NCI-H2081 (cell line): ENCODE data around the gene ASMTL.
"Not testable (repeated sequence)": the region's sequence is repeated elsewhere in the genome, so short reads cannot be mapped to it uniquely, and the experiment has no call there.

Experiments
- DNase-seq, 2 experiments: peaks; one replicate each; lab custom pipeline; 2025; lab: John Stamatoyannopoulos, UW

ASMTL gene

DNA sequence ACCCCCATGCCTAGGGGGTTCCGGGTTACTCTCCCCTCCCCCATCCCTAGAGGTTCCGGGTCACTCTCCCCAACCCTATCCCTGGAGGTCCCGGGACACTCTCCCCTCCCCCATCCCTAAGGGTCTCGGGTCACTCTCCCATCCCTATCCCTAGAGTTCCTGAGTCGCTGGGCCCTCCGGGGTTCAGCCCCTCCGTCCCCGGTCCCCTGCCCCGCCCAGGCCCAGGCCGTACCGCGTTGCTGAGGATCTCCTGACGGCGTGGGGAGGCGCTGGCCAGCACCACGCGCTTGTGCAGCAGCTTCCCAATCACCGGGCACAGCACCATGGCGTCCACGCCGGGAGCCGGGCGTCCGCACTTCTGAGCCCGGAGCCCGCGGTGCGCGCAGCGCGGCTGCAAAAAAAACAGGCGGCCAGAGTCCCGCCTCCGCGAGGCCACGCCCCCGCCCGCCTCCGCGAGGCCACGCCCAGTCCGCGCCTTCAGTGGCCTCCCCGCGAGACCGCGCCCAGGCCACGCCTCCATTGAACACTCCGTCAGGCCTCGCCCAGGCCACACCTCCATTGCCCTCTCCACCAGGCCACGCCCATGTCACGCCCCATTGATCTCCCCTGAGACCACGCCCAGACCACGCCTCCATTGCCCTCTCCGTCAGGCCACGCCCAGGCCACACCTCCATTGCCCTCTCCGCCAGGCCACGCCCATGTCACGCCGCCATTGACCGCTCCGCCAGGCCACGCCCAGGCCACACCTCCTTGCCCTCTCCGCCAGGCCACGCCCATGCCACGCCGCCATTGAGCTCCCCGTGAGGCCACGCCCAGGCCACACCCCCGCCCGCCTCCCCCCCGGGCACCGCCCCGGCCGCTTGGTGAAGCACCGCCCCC lies at the start of gene ASMTL:
Gene ASMTL (minus strand): TSS at position 394 of the 879 bp plus-strand sequence. CDS start 69 bp downstream, at position 325.
- no peak for DNase-seq

GRCh38 chrX:1502241-1502640 lies 49.5 kb upstream of the ASMTL start:
- no peak for DNase-seq

GRCh38 chrX:1500701-1501624 lies 48.3 kb upstream of the ASMTL start:
- DNase-seq, result no peak

DNA sequence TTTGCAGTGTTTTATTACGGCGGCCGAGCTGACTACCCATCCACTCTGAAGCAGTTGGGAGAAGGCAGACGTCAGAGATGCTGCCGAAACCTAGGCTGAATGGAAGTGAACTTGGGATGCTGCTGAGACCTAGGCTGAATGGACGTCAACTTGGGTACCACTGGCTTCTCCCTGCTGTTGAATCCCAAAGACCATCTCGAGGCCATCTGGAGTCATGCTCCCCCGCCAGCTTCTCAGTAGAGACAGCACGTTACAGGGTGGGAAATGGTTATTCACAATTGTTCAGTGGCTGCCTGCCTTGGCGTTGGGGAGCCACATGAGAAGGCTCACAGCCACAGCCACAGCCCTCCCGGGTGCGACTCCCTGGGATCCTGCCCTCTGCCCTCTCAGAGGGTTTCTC lies 43.4 kb upstream of the ASMTL start:
- DNase-seq, result no peak

GRCh38 chrX:1493877-1494510 lies 41.3 kb upstream of the ASMTL start:
- DNase-seq, result no peak

DNA sequence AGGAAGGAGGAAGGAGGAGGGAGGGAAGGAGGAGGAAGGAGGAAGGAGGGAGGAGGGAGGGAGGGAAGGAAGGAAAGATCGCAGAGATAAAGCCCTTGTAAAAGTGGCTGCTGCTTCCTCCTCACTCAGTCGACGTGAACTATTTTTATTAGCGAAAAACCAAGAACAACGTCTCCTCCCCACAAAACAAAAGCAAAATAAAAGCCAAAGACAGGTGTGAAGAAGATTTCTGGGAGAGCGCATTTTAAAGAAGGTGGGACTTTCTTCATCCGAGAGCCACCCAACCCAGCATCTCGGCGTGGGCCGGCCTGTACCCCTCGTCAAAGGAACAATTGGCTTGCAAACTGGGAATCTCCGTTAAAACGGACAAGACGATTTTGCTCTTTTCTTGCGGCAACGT lies 40.7 kb upstream of the ASMTL start:
- DNase-seq, result no peak

DNA sequence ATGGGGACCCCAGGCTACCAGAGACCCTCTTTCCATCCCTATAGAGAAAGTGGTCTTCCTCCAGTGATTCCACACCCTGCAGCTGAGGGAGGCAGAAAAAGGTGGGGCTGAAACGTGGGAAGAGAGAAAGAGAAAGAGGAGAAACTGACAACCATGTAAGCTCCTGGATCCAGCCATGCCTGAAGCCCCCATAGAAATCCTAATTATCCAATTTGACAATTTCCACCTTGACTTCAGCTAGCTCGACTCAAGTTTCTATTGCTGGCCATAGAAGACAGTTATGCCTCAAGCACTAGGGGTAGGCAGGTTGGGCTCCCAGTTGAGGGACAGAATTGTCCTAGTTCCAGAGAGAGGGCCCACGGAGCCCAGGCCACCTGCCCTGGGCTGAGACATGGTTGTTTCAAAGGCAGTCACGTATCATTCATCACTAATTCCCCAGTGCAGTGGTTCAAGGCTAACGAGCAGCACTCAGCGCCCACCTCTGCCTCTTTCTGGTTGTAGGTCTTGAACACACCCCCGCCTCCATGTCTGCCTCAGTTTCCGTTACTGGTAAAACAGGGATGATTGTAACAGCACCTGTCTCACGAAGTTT lies 39.8 kb upstream of the ASMTL start:
- no peak for DNase-seq

GRCh38 chrX:1491851-1492349 lies 39.2 kb upstream of the ASMTL start:
- DNase-seq, result no peak

DNA sequence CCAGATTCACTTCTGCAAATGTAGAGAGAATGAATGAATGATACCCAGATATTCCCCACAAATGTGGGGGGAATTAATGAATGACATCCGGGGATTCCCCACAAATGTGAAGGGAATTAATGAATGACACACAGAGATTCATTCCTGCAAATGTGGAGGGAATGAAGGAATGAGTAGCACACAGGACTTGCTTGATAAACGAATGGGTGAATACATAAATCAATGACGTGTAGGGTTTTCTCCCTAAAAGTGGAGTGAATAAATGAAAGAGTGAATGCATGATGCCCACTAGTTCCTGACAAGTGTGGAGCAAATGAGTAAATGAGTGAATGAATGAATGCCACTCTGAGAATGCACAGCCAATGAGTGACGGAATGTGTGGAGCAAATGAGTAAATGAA lies 38.5 kb upstream of the ASMTL start:
- not testable (repeated sequence) for DNase-seq

DNA sequence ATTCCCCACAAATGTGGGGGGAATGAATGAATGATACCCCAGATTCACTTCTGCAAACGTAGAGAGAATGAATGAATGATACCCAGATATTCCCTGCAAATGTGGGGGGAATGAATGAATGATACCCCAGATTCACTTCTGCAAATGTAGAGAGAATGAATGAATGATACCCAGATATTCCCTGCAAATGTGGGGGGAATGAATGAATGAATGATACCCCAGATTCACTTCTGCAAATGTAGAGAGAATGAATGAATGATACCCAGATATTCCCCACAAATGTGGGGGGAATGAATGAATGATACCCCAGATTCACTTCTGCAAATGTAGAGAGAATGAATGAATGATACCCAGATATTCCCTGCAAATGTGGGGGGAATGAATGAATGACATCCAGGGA lies 38.0 kb upstream of the ASMTL start:
- not testable (repeated sequence) for DNase-seq

DNA sequence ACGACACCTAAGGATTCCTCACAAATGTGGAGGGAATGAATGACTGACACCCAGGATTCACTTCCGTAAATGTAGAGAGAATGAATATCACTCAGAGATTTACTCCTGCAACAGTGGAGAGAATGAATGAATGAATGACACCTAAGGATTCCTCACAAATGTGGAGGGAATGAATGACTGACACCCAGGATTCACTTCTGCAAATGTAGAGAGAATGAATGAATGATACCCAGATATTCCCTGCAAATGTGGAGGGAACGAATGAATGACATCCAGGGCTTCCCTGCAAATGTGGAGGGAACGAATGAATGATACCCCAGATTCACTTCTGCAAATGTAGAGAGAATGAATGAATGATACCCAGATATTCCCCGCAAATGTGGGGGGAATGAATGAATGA lies 36.6 kb upstream of the ASMTL start:
- DNase-seq, result not testable (repeated sequence)

- DNase-seq, result no peak
Measured at GRCh38 chrX:1488745-1489144, 36.0 kb upstream of the ASMTL start.

DNA sequence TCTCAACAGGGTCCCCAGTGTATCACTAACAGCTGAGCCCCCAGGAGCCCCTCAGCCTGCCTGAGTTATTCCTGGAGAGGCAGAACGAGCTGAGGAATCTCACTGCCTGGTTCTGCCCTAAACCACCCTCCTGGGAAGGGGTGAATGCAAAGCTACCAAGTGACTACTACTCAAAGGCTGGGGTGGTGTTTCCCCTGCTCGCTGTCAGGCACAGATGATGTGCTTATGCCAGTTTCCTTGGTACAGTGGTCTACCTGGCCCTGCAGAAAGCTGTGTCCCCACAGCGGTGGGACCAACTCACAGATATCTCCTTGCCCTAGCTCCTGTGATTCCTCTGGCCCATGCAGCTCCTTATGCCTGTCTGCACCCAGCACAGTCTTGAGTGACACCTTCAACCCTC lies 35.4 kb upstream of the ASMTL start:
- no peak for DNase-seq

DNA sequence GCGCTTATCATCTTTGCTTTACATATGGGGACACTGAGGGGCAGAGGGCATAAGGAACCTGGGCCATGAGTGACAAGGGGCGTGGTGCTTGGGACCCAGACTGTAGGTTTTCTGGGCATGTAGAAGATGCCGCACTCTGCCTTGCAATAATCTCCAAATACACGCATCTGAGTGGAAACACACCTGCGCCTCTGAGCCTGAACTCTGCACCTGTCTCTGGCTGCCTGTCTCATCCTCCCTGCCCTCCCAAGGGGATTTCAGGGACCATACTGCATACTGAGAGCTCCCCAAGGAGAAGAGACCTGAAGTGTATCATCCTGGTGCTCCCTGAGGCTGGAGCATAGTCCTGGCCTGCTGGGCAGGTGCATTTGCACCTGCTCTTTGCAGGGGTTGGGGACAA lies 34.7 kb upstream of the ASMTL start:
- DNase-seq, result no peak

DNA sequence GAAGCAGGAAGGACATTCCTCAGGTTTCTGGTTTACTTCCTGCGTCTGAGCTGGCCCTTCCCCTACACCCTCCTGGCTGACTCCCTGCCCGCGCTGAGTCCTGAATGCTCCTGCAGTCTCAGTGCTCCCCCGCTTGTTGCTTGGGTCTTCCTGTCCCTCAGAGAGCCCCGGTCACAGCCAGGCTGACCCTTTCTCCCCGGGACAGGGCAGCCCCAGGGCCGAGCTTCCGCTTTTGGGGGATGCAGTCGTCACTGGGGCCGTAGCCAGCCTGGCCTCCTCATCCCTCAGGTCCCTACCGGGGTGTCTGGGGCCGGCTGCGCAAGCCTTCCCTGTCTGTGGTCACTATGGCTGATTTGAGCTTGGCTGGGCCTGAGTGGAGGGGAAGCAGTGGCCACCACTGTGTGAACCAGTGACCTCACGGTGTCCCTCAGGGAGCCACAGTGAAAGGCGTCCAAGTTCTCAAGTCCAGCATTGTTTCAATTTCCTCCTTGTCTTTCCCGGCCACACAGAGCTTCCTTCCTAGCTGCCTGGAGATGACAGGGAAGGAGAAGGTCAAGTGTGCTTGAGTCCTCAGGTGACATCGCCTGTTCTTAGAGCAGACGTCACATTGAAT lies 34.1 kb upstream of the ASMTL start:
- no peak for DNase-seq

DNA sequence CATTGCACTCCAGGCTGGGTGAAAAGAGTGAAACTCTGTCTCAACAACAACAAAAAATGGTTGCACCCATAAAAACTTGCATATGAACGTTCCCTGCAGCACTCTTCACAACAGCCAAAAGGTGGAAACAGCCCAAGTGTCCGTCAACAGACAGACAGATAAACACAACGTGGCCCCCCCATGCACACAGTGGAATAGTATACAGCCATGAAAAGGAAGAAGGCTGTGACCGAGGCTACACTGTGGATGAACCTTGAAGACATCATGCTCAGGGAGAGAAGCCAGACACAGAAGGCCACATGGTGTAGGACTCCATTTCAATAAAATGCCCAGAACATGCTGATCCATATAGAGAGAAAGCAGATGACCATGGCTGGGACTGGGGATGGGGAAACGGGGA lies 33.5 kb upstream of the ASMTL start:
- no peak for DNase-seq

DNA sequence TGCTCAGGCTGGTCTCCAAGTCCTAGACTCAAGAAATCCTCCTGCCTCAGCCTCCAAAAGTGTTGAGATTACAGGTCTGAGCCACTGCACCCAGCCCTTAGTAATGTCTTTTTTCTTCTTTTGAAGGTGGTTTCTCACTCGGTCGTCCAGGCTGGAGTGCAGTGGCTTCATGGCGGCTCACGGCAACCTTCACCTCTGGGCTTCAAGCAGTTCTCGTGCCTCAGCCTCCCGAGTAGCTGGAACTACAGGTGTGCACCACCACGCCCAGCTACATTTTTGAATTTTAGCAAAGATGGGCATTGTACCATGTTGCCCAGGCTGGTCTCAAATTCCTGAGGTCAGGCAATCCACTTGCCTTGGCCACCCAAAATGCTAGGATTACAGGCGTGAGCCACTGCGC lies 32.3 kb upstream of the ASMTL start:
- no peak for DNase-seq

DNA sequence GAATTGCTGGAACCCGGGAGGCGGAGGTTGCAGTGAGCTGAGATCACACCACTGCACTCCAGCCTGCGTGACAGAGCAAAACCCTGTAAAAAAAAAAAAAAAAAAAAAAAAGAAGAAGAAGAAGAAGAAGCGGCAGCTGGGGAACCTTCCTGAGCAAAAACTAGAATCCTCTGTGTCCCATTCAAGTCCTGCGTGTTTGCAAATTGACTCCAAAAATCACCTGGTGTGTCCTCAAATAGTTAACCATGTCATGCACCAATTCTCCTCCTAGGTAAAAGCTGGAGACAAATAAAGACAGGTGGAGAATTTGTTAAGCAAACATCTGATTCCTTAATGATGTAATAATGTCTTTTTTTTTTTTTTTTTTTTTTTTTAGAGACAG lies 31.9 kb upstream of the ASMTL start:
- DNase-seq, result no peak

GRCh38 chrX:1483843-1484637 lies 31.3 kb upstream of the ASMTL start:
- no peak for DNase-seq

- DNase-seq, result not testable (repeated sequence)
Measured at GRCh38 chrX:1482530-1482928, 29.8 kb upstream of the ASMTL start.
